GM23338 (cell line): ENCODE data around the gene CHRM4. TPM values are rescaled to one million over a fixed set of nuclear protein-coding genes. Genes with fewer than 3 reads are reported as not detected.
A peak's percentile ranks its signal among the peaks of the same experiment; 100 is the strongest.

Experiments used
- ATAC-seq: fragments of 200-7000 bp; cut with Tn5 transposase; 3 replicates; pipeline ENCODE4 v1.9.1; 2020
- DNase-seq: peaks from one replicate; pipeline ENCODE4 v3.0.0-alpha.2; 2015; ENCODE audit warnings: low spot score
- H2AFZ ChIP-seq: fragments of 200-600 bp; sonication (generic); 2 replicates; pipeline ENCODE4 v1.8.0; 2016; ENCODE audit warnings: antibody characterized with exemption, mild to moderate bottlenecking, moderate library complexity
- H3F3A ChIP-seq: fragments of 200-600 bp; sonication (generic); replicated peaks from 2 replicates; pipeline ENCODE4 v1.8.0; 2017; ENCODE audit warnings: antibody characterized with exemption, mixed run types, low read depth
- H3K27ac ChIP-seq: fragments of 200-600 bp; sonication (generic); 2 replicates; pipeline ENCODE4 v1.6.1; 2016; ENCODE audit warnings: low read depth
- H3K27me3 ChIP-seq: fragments of 200-600 bp; sonication (generic); 2 replicates; pipeline ENCODE4 v1.8.0; 2016; ENCODE audit warnings: mild to moderate bottlenecking, mixed run types, moderate library complexity; ENCODE audit not compliant: insufficient read depth
- H3K36me3 ChIP-seq: fragments of 200-600 bp; sonication (generic); 2 replicates; pipeline ENCODE4 v1.8.0; 2016; ENCODE audit warnings: mild to moderate bottlenecking; ENCODE audit not compliant: insufficient read depth
- H3K4me1 ChIP-seq: fragments of 200-600 bp; sonication (generic); 2 replicates; pipeline ENCODE4 v1.8.0; 2016; ENCODE audit warnings: mild to moderate bottlenecking, moderate library complexity; ENCODE audit not compliant: insufficient read depth
- H3K4me2 ChIP-seq: fragments of 200-600 bp; sonication (generic); 2 replicates; pipeline ENCODE4 v1.7.1; 2017; ENCODE audit warnings: mixed run types
- H3K4me3 ChIP-seq: fragments of 200-600 bp; sonication (generic); 2 replicates; pipeline ENCODE4 v1.6.1; 2016; ENCODE audit warnings: mixed run types
- H3K79me2 ChIP-seq: fragments of 200-600 bp; sonication (generic); replicated peaks from 2 replicates; pipeline ENCODE4 v1.8.0; 2017; ENCODE audit warnings: mild to moderate bottlenecking; ENCODE audit not compliant: insufficient read depth
- H3K9me2 ChIP-seq: fragments of 200-600 bp; sonication (generic); 2 replicates; pipeline ENCODE4 v1.8.0; 2017; ENCODE audit not compliant: insufficient read depth
- H4K20me1 ChIP-seq: fragments of 200-600 bp; sonication (generic); replicated peaks from 2 replicates; pipeline ENCODE4 v1.8.0; 2017; ENCODE audit warnings: mild to moderate bottlenecking; ENCODE audit not compliant: insufficient read depth
- H3K27ac Mint-ChIP-seq: 2 replicates; pipeline ENCODE4 v1.8.0; 2020; ENCODE audit warnings: inconsistent platforms, mild to moderate bottlenecking, moderate library complexity, mixed read lengths
- H3K27me3 Mint-ChIP-seq: 3 replicates; pipeline ENCODE4 v1.8.0; 2022; ENCODE audit warnings: low read depth, mild to moderate bottlenecking, moderate library complexity, mixed read lengths, inconsistent platforms; ENCODE audit not compliant: insufficient read depth, poor library complexity
- H3K36me3 Mint-ChIP-seq: 3 replicates; pipeline ENCODE4 v1.8.0; 2021; ENCODE audit warnings: low read depth, mild to moderate bottlenecking, inconsistent platforms, moderate library complexity, mixed read lengths
- H3K4me1 Mint-ChIP-seq: 3 replicates; pipeline ENCODE4 v1.8.0; 2020; ENCODE audit warnings: mild to moderate bottlenecking, inconsistent platforms, mixed read lengths
- H3K4me3 Mint-ChIP-seq: 3 replicates; pipeline ENCODE4 v1.8.0; 2021; ENCODE audit warnings: moderate library complexity, mild to moderate bottlenecking, inconsistent platforms, mixed read lengths
- H3K9me3 Mint-ChIP-seq: 3 replicates; pipeline ENCODE4 v1.8.0; 2020; ENCODE audit warnings: moderate library complexity, mild to moderate bottlenecking, inconsistent platforms, mixed read lengths
- CREB1 ChIP-seq: fragments of 250-450 bp; sonication (Bioruptor Pico); IDR thresholded peaks from 2 replicates; pipeline ENCODE4 v1.5.0; 2020; ENCODE audit warnings: low read depth, mild to moderate bottlenecking, moderate library complexity
- CTCF ChIP-seq, 2 experiments: fragments of 200-600 bp in 1 of 2; sonication (generic) in 1 of 2; conservative IDR thresholded peaks; 2 replicates each; pipeline versions ENCODE4 v1.5.1 to v1.6.1; 2016 to 2017; ENCODE audit warnings: antibody characterized with exemption in 2 of 2, low read depth in 2 of 2, mild to moderate bottlenecking in 2 of 2, moderate library complexity in 1 of 2
- EZH2 ChIP-seq: fragments of 200-600 bp; sonication (generic); IDR thresholded peaks from one replicate; pipeline ENCODE4 v1.8.0; 2017; ENCODE audit warnings: antibody characterized with exemption, mild to moderate bottlenecking, low read depth; ENCODE audit not compliant: unreplicated experiment
- EZH2phosphoT487 ChIP-seq: fragments of 200-600 bp; sonication (generic); IDR thresholded peaks from one replicate; pipeline ENCODE4 v1.8.1; 2018; ENCODE audit warnings: antibody characterized with exemption; ENCODE audit not compliant: unreplicated experiment
- JUNB ChIP-seq: IDR thresholded peaks from one replicate; pipeline ENCODE4 v1.6.1; 2016; ENCODE audit warnings: antibody characterized with exemption; ENCODE audit not compliant: unreplicated experiment
- NANOG ChIP-seq: IDR thresholded peaks from 2 replicates; pipeline ENCODE4 v1.6.1; 2016; ENCODE audit warnings: antibody characterized with exemption, borderline replicate concordance
- STAT1 ChIP-seq: IDR thresholded peaks from one replicate; pipeline ENCODE4 v1.6.1; 2016; ENCODE audit warnings: antibody characterized with exemption; ENCODE audit not compliant: unreplicated experiment
- ZNF114 ChIP-seq: fragments of 250-450 bp; sonication (Bioruptor Pico); IDR thresholded peaks from 2 replicates; pipeline ENCODE4 v1.5.0; 2020; ENCODE audit warnings: mild to moderate bottlenecking, moderate library complexity
- ZNF331 ChIP-seq: fragments of 250-450 bp; sonication (Bioruptor Pico); IDR thresholded peaks from 2 replicates; pipeline ENCODE4 v1.5.0; 2020; ENCODE audit warnings: low read depth, mild to moderate bottlenecking, moderate library complexity
- polyA plus RNA-seq: library from polyadenylated mRNA; unstranded; fragments of >200 nt; fragmentation: Nextera tagmentation; extraction: Ambion mirVana; gene quantifications from 2 replicates; pipeline ENCODE4 v1.2.1, GENCODE V29; 2016
- total RNA-seq: library from RNA; depleted of rRNA; stranded (reverse); fragments of >200 nt; shearing (Covaris generic); gene quantifications from 2 replicates; pipeline ENCODE4 v1.2.3, GENCODE V29; 2014
- TF ChIP-seq, protein P1 (sequence below): IDR thresholded peaks from one replicate; pipeline ENCODE4 v1.6.1; 2018; ENCODE audit warnings: antibody characterized with exemption; ENCODE audit not compliant: unreplicated experiment
- TF ChIP-seq, protein P2 (sequence below): fragments of 250-450 bp; sonication (Bioruptor Pico); IDR thresholded peaks from 2 replicates; pipeline ENCODE4 v1.5.0; 2020; ENCODE audit warnings: mild to moderate bottlenecking, moderate library complexity

The CHRM4 gene
- total and polyA plus RNA-seq, 2 experiments from 2014 or later, result 0.97 TPM; not detected in 1

- DNase-seq, result peak; percentile 36
- Histone ChIP-seq H3K27ac (peak overlapping the region; percentile 46; the same call in 1 of the 2 replicates), H3K27me3 (no peaks in the 10 kb centered on the region), H3K9me2 (no peaks in the 10 kb centered on the region), H3K4me1 (peaks cover 4% of the 10 kb centered on the region; the same call in 1 of the 2 replicates), H3K4me3 (no peak overlapping the region), H3K36me3 (peaks cover 3% of the 10 kb centered on the region; the same call in 1 of the 2 replicates), H3F3A (no peaks in the 10 kb centered on the region), H3K79me2 (no peaks in the 10 kb centered on the region), H2AFZ (no peak overlapping the region), H4K20me1 (no peaks in the 10 kb centered on the region), H3K4me2 (no peak overlapping the region)
- TF ChIP-seq, protein P1, sequence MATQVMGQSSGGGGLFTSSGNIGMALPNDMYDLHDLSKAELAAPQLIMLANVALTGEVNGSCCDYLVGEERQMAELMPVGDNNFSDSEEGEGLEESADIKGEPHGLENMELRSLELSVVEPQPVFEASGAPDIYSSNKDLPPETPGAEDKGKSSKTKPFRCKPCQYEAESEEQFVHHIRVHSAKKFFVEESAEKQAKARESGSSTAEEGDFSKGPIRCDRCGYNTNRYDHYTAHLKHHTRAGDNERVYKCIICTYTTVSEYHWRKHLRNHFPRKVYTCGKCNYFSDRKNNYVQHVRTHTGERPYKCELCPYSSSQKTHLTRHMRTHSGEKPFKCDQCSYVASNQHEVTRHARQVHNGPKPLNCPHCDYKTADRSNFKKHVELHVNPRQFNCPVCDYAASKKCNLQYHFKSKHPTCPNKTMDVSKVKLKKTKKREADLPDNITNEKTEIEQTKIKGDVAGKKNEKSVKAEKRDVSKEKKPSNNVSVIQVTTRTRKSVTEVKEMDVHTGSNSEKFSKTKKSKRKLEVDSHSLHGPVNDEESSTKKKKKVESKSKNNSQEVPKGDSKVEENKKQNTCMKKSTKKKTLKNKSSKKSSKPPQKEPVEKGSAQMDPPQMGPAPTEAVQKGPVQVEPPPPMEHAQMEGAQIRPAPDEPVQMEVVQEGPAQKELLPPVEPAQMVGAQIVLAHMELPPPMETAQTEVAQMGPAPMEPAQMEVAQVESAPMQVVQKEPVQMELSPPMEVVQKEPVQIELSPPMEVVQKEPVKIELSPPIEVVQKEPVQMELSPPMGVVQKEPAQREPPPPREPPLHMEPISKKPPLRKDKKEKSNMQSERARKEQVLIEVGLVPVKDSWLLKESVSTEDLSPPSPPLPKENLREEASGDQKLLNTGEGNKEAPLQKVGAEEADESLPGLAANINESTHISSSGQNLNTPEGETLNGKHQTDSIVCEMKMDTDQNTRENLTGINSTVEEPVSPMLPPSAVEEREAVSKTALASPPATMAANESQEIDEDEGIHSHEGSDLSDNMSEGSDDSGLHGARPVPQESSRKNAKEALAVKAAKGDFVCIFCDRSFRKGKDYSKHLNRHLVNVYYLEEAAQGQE, result no peak
- TF ChIP-seq CTCF (conservative IDR thresholded peaks at IDR 0.05; ENCODE audit: low read depth in 2 of 2) (no peak), EZH2 (no peak), STAT1 (no peak), NANOG (no peak), EZH2phosphoT487 (no peak), JUNB (no peak), ZNF114 (CRISPR knock-in tag) (no peak), CREB1 (CRISPR knock-in tag) (no peak), ZNF331 (CRISPR knock-in tag) (no peak)
- TF ChIP-seq, protein P2, sequence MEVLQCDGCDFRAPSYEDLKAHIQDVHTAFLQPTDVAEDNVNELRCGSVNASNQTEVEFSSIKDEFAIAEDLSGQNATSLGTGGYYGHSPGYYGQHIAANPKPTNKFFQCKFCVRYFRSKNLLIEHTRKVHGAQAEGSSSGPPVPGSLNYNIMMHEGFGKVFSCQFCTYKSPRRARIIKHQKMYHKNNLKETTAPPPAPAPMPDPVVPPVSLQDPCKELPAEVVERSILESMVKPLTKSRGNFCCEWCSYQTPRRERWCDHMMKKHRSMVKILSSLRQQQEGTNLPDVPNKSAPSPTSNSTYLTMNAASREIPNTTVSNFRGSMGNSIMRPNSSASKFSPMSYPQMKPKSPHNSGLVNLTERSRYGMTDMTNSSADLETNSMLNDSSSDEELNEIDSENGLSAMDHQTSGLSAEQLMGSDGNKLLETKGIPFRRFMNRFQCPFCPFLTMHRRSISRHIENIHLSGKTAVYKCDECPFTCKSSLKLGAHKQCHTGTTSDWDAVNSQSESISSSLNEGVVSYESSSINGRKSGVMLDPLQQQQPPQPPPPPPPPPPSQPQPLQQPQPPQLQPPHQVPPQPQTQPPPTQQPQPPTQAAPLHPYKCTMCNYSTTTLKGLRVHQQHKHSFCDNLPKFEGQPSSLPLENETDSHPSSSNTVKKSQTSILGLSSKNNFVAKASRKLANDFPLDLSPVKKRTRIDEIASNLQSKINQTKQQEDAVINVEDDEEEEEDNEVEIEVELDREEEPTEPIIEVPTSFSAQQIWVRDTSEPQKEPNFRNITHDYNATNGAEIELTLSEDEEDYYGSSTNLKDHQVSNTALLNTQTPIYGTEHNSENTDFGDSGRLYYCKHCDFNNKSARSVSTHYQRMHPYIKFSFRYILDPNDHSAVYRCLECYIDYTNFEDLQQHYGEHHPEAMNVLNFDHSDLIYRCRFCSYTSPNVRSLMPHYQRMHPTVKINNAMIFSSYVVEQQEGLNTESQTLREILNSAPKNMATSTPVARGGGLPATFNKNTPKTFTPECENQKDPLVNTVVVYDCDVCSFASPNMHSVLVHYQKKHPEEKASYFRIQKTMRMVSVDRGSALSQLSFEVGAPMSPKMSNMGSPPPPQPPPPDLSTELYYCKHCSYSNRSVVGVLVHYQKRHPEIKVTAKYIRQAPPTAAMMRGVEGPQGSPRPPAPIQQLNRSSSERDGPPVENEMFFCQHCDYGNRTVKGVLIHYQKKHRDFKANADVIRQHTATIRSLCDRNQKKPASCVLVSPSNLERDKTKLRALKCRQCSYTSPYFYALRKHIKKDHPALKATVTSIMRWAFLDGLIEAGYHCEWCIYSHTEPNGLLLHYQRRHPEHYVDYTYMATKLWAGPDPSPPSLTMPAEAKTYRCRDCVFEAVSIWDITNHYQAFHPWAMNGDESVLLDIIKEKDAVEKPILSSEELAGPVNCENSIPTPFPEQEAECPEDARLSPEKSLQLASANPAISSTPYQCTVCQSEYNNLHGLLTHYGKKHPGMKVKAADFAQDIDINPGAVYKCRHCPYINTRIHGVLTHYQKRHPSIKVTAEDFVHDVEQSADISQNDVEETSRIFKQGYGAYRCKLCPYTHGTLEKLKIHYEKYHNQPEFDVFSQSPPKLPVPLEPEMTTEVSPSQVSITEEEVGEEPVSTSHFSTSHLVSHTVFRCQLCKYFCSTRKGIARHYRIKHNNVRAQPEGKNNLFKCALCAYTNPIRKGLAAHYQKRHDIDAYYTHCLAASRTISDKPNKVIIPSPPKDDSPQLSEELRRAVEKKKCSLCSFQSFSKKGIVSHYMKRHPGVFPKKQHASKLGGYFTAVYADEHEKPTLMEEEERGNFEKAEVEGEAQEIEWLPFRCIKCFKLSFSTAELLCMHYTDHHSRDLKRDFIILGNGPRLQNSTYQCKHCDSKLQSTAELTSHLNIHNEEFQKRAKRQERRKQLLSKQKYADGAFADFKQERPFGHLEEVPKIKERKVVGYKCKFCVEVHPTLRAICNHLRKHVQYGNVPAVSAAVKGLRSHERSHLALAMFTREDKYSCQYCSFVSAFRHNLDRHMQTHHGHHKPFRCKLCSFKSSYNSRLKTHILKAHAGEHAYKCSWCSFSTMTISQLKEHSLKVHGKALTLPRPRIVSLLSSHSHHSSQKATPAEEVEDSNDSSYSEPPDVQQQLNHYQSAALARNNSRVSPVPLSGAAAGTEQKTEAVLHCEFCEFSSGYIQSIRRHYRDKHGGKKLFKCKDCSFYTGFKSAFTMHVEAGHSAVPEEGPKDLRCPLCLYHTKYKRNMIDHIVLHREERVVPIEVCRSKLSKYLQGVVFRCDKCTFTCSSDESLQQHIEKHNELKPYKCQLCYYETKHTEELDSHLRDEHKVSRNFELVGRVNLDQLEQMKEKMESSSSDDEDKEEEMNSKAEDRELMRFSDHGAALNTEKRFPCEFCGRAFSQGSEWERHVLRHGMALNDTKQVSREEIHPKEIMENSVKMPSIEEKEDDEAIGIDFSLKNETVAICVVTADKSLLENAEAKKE, result no peak
- Mint-ChIP-seq H3K27ac (no peak overlapping the region), H3K36me3 (peaks cover 18% of the 10 kb centered on the region), H3K27me3 (peaks cover 8% of the 10 kb centered on the region), H3K9me3 (no peaks in the 10 kb centered on the region; the same call in 2 of the 3 replicates), H3K4me3 (no peak overlapping the region), H3K4me1 (peaks cover 17% of the 10 kb centered on the region; the same call in 2 of the 3 replicates)
- ATAC-seq, result no peak; the same call in 2 of the 3 replicates
Observed at GRCh38 chr11:46418751-46419150, 27.2 kb upstream of the CHRM4 start.
